ENCODE data around the gene ENPP7. TPM values are rescaled to one million over a fixed set of nuclear protein-coding genes. Genes with fewer than 3 reads are reported as not detected.
"Not testable (repeated sequence)": the region's sequence is repeated elsewhere in the genome, so short reads cannot be mapped to it uniquely, and the experiment has no call there.

The ENPP7 gene
- total and polyA plus RNA-seq, 5 donors = not detected

DNA sequence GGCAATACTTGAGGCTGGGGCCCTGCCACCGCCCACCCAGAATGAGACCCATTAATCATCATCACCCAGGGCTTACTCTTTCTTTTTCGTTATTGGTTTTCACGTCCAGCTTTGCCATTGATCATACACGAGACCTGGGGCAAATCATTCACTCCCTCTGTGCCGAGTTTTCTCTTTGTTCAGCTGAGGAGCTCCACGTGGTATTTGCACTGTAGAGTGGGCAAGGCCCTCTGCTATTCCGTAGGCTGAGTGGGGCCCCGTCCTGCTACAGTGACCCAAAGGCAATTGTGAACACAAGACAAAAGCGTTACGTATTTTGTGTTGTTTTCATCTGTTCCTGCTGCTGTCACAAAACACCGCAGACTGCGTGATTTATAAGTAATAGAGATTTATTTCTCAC is 23.6 kb downstream of the ENPP7 start:
- DNase-seq (no peak), ATAC-seq (no peak)
- no peak overlapping the region for H3K4me3 ChIP-seq (ENCODE audit: low read length)
- H3K4me1 ChIP-seq (ENCODE audit: control insufficient read depth, insufficient read depth, low read length) = no peaks in the 10 kb centered on the region
- no peaks in the 10 kb centered on the region for H3K9me3 ChIP-seq (ENCODE audit: control insufficient read depth, low read length)
- intact Hi-C loops (cut with DNase I) = no loop called here
- H3K27me3 ChIP-seq (ENCODE audit: control insufficient read depth, insufficient read depth) = no peaks in the 10 kb centered on the region
- no peak overlapping the region for H3K27ac ChIP-seq (ENCODE audit: low read length)
- 83% methylated on average over 12 of the region's 12 CpGs for WGBS

- H3K4me3 ChIP-seq (ENCODE audit: low read length); H3K27me3 ChIP-seq (ENCODE audit: control insufficient read depth, insufficient read depth); intact Hi-C loops (cut with DNase I); H3K4me1 ChIP-seq (ENCODE audit: control insufficient read depth, insufficient read depth, low read length); ATAC-seq; H3K27ac ChIP-seq (ENCODE audit: low read length); H3K9me3 ChIP-seq (ENCODE audit: control insufficient read depth, low read length); DNase-seq: not testable (repeated sequence)
- WGBS = 92% methylated on average over 9 of the region's 9 CpGs
Measured at GRCh38 chr17:79754903-79755302, 24.2 kb downstream of the ENPP7 start.

DNA sequence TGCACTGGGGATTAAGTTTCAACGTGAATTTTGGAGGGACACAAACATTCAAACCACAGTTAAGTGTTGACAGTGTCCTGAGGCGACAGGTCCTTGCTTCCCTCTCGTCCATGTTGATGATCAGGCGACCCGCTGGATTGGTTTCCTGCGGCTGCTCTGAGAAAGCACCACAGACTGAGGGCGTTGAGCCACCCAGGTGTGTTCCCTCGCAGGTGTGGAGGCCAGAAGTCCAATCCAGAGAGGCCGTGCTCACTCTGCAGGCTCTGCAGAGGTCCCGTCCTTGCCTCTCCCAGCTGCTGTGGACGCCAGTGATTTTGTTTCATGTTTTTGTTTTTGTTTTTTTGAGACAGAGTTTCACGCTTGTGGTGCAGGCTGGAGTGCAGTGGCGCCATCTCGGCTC is 24.8 kb downstream of the ENPP7 start:
- DNase-seq (no peak), ATAC-seq (no peak)
- intact Hi-C loops (cut with DNase I) = no loop called here
- H3K27ac ChIP-seq (ENCODE audit: low read length) = no peak overlapping the region
- no peak overlapping the region for H3K4me3 ChIP-seq (ENCODE audit: low read length)
- no peaks in the 10 kb centered on the region for H3K9me3 ChIP-seq (ENCODE audit: control insufficient read depth, low read length)
- H3K4me1 ChIP-seq (ENCODE audit: control insufficient read depth, insufficient read depth, low read length) = no peaks in the 10 kb centered on the region
- no peaks in the 10 kb centered on the region for H3K27me3 ChIP-seq (ENCODE audit: control insufficient read depth, insufficient read depth)
- 87% methylated on average over 14 of the region's 14 CpGs for WGBS

DNA sequence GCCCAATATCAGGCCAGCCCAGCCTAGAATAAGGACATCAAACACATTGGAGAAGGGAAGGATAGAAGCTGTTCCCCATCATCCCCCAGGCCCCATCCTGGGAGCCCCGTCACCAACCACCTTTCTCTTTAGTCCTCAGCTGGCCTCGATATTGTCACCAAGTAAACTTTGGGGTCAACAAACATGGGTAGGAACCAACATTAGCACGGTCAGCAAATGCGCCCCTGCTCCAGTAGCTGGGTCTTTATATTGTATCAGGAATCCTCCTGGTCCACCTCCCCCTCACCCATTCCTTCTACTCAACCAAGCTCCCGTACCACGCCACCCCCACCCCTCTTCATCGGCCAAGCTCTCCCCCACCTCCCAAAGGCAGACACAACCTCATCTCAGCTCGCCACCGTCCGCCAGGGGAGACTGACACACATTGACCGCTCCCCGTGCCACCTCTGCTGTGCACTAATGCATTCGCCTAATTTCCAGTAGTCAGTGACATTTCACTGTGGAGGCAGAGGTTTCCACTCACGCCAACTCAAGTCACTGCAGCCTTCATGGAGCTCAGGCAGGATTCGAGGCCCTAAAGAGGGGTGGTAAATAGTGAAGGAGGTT is 26.5 kb downstream of the ENPP7 start:
- H3K27ac ChIP-seq (ENCODE audit: low read length) = no peak overlapping the region
- ATAC-seq = no peak
- H3K4me3 ChIP-seq (ENCODE audit: low read length) = no peak overlapping the region
- intact Hi-C loops (cut with DNase I) = no loop called here
- no peak for DNase-seq
- no peaks in the 10 kb centered on the region for H3K4me1 ChIP-seq (ENCODE audit: control insufficient read depth, insufficient read depth, low read length)
- H3K27me3 ChIP-seq (ENCODE audit: control insufficient read depth, insufficient read depth) = no peaks in the 10 kb centered on the region
- 95% methylated on average over 15 of the region's 15 CpGs for WGBS
- H3K9me3 ChIP-seq (ENCODE audit: control insufficient read depth, low read length) = no peaks in the 10 kb centered on the region

DNA sequence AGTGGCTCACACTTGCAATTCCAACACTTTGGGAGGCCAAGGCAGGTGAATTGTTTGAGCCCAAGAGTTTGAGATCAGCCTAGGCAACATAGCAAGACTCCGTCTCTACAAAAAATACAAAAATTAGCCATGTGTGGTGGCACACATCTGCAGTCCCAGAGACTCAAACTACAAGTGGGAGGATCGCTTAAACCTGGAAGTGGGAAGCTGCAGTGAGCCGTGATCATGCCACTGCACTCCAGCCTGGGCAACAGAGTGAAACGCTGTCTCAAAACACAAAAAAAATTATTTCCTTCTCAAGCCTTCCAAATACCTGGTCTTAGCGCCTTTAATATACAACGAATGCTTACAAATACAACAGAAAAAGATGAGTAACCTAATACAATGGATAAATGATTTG is 27.5 kb downstream of the ENPP7 start:
- no peaks in the 10 kb centered on the region for H3K4me1 ChIP-seq (ENCODE audit: control insufficient read depth, insufficient read depth, low read length)
- no peak overlapping the region for H3K27ac ChIP-seq (ENCODE audit: low read length)
- no peaks in the 10 kb centered on the region for H3K27me3 ChIP-seq (ENCODE audit: control insufficient read depth, insufficient read depth)
- no peaks in the 10 kb centered on the region for H3K9me3 ChIP-seq (ENCODE audit: control insufficient read depth, low read length)
- ATAC-seq = no peak
- WGBS = 89% methylated on average over 6 of the region's 6 CpGs
- intact Hi-C loops (cut with DNase I) = no loop called here
- DNase-seq = no peak
- no peak overlapping the region for H3K4me3 ChIP-seq (ENCODE audit: low read length)

DNA sequence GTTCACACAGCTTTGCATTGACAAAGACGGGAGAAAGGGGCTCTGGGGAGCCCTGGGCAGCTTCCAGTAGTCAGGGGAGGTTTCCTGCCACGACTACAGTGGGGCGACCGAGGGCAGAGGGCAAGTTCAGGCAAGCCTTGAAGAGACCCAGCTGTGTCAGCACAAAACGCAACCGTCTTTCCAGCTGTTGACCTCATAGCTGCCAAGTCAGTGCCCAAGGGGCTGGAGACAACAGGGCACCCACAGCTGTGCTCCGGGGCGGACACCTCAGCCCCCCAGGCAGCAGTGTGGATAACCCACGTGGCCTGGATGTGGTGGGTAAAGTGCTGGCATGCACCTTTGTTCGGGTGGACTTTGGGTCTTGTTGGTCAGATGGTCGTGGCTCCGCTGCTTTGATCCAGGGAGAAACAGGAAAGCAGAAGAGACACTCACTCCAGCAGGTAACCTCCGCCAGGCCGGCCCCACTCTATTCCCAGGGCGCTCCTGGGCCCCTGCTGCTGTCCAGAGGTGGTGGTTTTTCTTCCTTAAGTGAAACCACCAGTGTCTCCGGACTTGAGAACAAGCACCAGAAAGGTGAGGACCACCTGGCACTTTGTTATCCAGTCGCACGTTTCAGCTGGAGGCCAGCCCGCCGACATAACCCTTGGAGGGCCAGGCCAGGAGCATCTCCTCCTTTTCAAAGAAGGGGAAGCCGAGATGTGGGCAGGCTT is 29.6 kb downstream of the ENPP7 start:
- WGBS = 80% methylated on average over 21 of the region's 21 CpGs
- no peaks in the 10 kb centered on the region for H3K27me3 ChIP-seq (ENCODE audit: control insufficient read depth, insufficient read depth)
- H3K4me1 ChIP-seq (ENCODE audit: control insufficient read depth, insufficient read depth, low read length) = no peaks in the 10 kb centered on the region
- H3K4me3 ChIP-seq (ENCODE audit: low read length) = no peak overlapping the region
- H3K9me3 ChIP-seq (ENCODE audit: control insufficient read depth, low read length) = no peaks in the 10 kb centered on the region
- DNase-seq (no peak), ATAC-seq (no peak)
- H3K27ac ChIP-seq (ENCODE audit: low read length) = no peak overlapping the region
- intact Hi-C loops (cut with DNase I) = no loop called here

GRCh38 chr17:79761894-79762589 is 31.3 kb downstream of the ENPP7 start:
- intact Hi-C loops (cut with DNase I) = no loop called here
- H3K4me1 ChIP-seq (ENCODE audit: control insufficient read depth, insufficient read depth, low read length) = no peaks in the 10 kb centered on the region
- H3K9me3 ChIP-seq (ENCODE audit: control insufficient read depth, low read length) = no peaks in the 10 kb centered on the region
- no peaks in the 10 kb centered on the region for H3K27me3 ChIP-seq (ENCODE audit: control insufficient read depth, insufficient read depth)
- ATAC-seq (no peak), DNase-seq (no peak)
- WGBS = 81% methylated on average over 19 of the region's 19 CpGs
- H3K27ac ChIP-seq (ENCODE audit: low read length) = no peak overlapping the region
- no peak overlapping the region for H3K4me3 ChIP-seq (ENCODE audit: low read length)

DNA sequence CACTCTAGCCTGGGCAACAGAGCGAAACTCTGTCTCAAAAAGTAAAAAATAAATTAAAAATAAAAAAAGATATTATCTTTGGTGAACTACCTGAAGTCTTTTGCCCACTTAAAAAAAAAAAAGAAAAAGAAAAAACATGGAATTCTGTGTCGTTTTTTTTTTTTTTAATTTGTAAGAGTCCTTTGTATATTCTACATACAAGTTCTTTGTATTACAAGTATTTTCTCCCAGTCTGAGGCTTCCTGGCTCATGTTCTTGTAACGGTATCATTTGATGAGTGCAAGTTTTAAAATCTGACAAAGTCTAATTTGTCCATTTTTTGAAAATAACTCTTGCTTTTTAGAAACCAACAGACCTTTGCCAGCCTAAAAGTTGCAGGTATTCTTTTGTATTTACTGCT is 35.0 kb downstream of the ENPP7 start:
- Histone ChIP-seq H3K4me1 (ENCODE audit: control insufficient read depth, insufficient read depth, low read length) (no peaks in the 10 kb centered on the region), H3K9me3 (ENCODE audit: control insufficient read depth, low read length) (no peaks in the 10 kb centered on the region), H3K27me3 (ENCODE audit: control insufficient read depth, insufficient read depth) (no peaks in the 10 kb centered on the region), H3K4me3 (ENCODE audit: low read length) (no peak overlapping the region), H3K27ac (ENCODE audit: low read length) (no peak overlapping the region)
- intact Hi-C loops (cut with DNase I) = no loop called here
- no peak for ATAC-seq
- DNase-seq = no peak
- WGBS = 75% methylated on average over 3 of the region's 3 CpGs

DNA sequence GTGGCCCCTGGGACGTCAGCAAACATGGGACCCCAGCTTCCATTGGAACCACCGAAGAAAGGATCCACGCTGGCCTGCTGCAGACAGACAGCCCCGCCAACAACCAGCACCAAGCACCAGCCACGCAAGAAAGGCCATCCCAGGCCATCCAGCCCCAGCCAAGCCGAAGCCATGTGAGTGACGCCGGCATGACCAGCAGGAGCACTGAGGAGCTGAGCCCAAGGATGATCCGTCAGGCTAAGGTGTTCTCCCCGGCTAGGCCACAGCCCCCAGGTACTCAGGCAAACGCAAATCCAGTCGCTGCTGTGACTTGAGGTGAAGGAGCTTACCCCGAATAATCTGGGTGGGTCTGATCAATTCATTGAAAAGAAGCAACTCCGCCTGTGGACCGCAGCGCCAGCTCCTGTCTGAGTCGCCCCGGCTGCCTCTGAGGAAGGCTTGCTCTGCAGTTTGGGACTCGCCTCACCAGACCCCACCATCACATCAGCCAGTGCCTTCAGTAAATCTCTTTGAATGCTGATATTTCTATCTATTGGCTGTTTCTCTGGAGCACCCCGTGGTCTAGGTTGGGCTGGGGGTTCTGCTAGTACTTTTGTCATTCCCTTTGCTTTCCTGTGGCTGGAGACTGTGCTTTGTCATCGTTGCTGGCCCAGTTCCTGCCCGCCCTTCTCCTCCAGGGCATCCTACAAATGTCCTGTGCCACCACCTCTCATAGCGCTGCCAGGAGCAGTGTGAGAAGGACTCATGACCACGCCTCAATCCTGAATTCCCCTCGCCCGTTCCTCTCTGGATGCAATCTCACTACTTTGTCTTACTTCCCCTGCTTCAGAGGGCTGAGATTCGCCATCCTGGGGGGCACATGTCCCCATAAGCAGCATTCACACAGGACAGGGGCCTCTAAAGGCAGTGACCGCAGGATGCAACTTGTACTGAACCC is 39.1 kb downstream of the ENPP7 start:
- ATAC-seq = peak in 1 of 2 donors; percentile 38
- Histone ChIP-seq H3K9me3 (ENCODE audit: control insufficient read depth, low read length) (no peaks in the 10 kb centered on the region), H3K27ac (ENCODE audit: low read length) (no peak overlapping the region), H3K4me1 (ENCODE audit: control insufficient read depth, insufficient read depth, low read length) (no peaks in the 10 kb centered on the region), H3K4me3 (ENCODE audit: low read length) (no peak overlapping the region), H3K27me3 (ENCODE audit: control insufficient read depth, insufficient read depth) (no peaks in the 10 kb centered on the region)
- DNase-seq = no peak
- 87% methylated on average over 28 of the region's 28 CpGs for WGBS
- intact Hi-C loops (cut with DNase I) = no loop called here

- Histone ChIP-seq H3K4me1 (ENCODE audit: control insufficient read depth, insufficient read depth, low read length) (no peaks in the 10 kb centered on the region), H3K27me3 (ENCODE audit: control insufficient read depth, insufficient read depth) (no peaks in the 10 kb centered on the region), H3K9me3 (ENCODE audit: control insufficient read depth, low read length) (no peaks in the 10 kb centered on the region), H3K4me3 (ENCODE audit: low read length) (no peak overlapping the region), H3K27ac (ENCODE audit: low read length) (no peak overlapping the region)
- intact Hi-C loops (cut with DNase I) = no loop called here
- ATAC-seq (no peak), DNase-seq (no peak)
- WGBS = 96% methylated on average over 6 of the region's 6 CpGs
Measured at GRCh38 chr17:79771276-79771675, 40.5 kb downstream of the ENPP7 start.

DNA sequence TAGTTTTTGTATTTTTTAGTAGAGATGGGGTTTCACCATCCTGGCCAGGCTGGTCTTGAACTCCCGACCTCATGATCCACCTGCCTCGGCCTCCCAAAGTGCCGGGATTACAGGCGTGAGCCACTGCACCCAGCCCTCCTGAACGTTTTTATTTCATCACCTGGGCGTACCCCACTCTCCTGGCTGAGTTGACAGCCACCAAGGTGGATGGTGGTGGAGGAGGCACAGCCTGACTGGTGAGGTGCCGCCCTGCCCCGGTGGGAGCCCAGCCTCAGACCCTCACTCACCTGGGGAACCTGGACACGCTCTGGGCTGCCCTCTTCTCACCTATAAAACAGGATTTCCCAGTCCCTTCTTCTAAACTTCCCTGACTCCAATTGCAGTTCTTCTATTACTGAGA is 42.0 kb downstream of the ENPP7 start:
- H3K27me3 ChIP-seq (ENCODE audit: control insufficient read depth, insufficient read depth); DNase-seq; H3K4me1 ChIP-seq (ENCODE audit: control insufficient read depth, insufficient read depth, low read length); intact Hi-C loops (cut with DNase I); H3K27ac ChIP-seq (ENCODE audit: low read length); H3K9me3 ChIP-seq (ENCODE audit: control insufficient read depth, low read length); ATAC-seq; H3K4me3 ChIP-seq (ENCODE audit: low read length): not testable (repeated sequence)
- 86% methylated on average over 9 of the region's 9 CpGs for WGBS
